SK-N-MC (cell line): Measurements from ENCODE around the gene CCDC68.

ENCODE experiments used
- EZH2 ChIP-seq: fragments of 200-600 bp; sonication (generic); IDR thresholded peaks from one replicate; pipeline ENCODE4 v1.6.1; 2017; ENCODE audit warnings: antibody characterized with exemption
- FOXP2 ChIP-seq: optimal IDR thresholded peaks from 2 replicates; pipeline ENCODE3; 2011; ENCODE audit warnings: mild to moderate bottlenecking, moderate library complexity; ENCODE audit not compliant: insufficient read depth; ENCODE audit errors: extremely low read length, control extremely low read depth
- POLR2AphosphoS5 ChIP-seq: IDR thresholded peaks from 2 replicates; pipeline ENCODE4 v1.6.1; 2012; ENCODE audit warnings: mild to moderate bottlenecking, low read depth, low read length, borderline replicate concordance

DNA sequence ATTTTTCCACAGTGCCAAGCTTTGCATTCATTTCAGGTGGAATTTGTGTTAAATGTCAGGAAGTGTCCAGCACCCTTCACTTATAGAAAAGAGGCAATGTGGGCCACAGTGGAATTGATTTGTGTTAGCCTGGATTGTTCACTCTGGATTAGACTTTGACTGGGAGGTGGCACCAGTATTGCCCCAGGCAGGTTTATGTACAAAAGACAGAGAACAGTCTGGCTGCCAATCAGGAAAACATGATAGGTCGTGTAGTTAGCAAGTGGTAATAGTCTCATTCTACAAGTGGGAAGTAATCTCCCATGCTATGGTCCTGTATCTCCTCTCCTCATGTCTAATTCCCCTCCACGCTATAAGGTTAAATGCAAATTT, 85.4 kb downstream of the CCDC68 start:
- TF ChIP-seq FOXP2, result no peak
- no peak for TF ChIP-seq POLR2AphosphoS5
- no peak for TF ChIP-seq EZH2
